SU-DHL-6 (cell line): Measurements from ENCODE around the gene SCML1.

Source experiments
- EZH2phosphoT487 ChIP-seq: fragments of 200-600 bp; sonication (generic), shearing (Covaris generic); conservative IDR thresholded peaks from 2 replicates; pipeline ENCODE4 v1.6.1; 2018; ENCODE audit warnings: mild to moderate bottlenecking, antibody characterized with exemption, low read length, moderate library complexity, mixed read lengths
- TF ChIP-seq, protein P1 (sequence below): fragments of 200-600 bp; sonication (generic); IDR thresholded peaks from one replicate; pipeline ENCODE4 v1.5.1; 2017; ENCODE audit warnings: antibody characterized with exemption, mild to moderate bottlenecking, low read length, moderate library complexity; ENCODE audit not compliant: insufficient read depth, poor library complexity, severe bottlenecking

- no peak for TF ChIP-seq EZH2phosphoT487
- TF ChIP-seq, protein P1, sequence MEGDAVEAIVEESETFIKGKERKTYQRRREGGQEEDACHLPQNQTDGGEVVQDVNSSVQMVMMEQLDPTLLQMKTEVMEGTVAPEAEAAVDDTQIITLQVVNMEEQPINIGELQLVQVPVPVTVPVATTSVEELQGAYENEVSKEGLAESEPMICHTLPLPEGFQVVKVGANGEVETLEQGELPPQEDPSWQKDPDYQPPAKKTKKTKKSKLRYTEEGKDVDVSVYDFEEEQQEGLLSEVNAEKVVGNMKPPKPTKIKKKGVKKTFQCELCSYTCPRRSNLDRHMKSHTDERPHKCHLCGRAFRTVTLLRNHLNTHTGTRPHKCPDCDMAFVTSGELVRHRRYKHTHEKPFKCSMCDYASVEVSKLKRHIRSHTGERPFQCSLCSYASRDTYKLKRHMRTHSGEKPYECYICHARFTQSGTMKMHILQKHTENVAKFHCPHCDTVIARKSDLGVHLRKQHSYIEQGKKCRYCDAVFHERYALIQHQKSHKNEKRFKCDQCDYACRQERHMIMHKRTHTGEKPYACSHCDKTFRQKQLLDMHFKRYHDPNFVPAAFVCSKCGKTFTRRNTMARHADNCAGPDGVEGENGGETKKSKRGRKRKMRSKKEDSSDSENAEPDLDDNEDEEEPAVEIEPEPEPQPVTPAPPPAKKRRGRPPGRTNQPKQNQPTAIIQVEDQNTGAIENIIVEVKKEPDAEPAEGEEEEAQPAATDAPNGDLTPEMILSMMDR: no peak
Observed at GRCh38 chrX:17747692-17748091, 10.4 kb downstream of the SCML1 start.
